ENCODE data around the gene NOTUM.

The NOTUM gene

DNA sequence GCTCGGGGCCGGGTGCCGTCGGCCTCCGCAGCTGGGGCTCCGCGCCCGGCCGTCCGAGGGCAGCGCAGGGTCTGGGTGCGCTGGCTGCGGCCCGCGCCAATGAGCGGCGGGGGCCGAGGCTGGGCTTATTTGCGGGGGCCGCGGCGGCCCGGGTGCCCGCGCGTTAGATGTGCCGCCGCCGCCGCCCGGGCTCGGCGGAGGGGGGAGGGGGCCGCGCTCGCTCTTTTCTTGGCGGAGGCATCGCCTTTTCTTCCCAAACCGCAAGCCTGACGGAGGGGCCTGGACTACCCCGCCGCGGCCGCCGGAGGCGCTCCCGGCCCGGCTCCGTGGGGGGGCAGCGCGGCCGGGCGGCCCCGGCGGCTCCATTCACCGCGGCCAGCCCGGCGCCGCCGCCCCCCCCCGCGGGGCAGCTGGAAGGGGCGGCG is at the start of gene NOTUM:
Gene NOTUM, minus strand, starts transcription at position 101 of the 425 bp plus-strand sequence. CDS start 278 bp downstream, outside the sequence.
- no peak for DNase-seq (ENCODE audit: low spot score)

DNA sequence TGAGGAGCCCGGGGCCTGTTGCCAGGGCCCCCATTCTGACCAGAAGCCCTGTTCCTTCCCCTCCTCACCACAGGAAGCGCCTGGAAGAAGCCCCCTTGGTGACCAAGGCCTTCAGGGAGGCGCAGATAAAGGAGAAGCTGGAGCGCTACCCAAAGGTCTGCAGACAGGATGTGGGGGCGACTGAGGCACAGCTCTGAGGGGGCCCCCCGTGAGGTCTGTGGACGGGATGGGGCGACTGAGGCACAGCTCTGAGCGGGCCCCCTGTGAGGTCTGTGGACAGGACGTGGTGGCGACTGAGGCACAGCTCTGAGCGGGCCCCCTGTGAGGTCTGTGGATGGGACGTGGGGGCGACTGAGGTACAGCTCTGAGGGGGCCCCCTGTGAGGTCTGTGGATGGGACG is 48.4 kb upstream of the NOTUM start:
- DNase-seq (ENCODE audit: low spot score): no peak

DNA sequence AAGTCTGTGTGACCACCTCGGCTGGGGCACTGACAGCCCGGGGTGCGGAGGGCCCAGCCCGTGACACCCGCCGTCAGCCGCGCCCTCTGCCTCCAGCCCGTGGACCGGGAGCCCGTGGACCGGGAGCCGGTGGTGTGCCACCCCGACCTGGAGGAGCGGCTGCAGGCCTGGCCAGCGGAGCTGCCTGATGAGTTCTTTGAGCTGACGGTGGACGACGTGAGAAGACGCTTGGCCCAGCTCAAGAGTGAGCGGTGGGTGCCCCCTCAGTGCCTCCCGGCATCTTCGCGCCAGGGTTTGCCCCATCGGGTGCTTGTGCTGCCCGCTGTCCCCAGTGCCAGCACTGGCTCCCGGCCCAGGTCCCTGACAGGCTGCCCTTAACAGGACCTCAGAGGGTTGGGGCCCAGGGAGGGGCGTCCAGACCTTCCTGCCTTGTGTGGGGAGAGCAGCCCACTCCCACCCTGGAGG is 48.0 kb upstream of the NOTUM start:
- DNase-seq (ENCODE audit: low spot score): no peak

DNA sequence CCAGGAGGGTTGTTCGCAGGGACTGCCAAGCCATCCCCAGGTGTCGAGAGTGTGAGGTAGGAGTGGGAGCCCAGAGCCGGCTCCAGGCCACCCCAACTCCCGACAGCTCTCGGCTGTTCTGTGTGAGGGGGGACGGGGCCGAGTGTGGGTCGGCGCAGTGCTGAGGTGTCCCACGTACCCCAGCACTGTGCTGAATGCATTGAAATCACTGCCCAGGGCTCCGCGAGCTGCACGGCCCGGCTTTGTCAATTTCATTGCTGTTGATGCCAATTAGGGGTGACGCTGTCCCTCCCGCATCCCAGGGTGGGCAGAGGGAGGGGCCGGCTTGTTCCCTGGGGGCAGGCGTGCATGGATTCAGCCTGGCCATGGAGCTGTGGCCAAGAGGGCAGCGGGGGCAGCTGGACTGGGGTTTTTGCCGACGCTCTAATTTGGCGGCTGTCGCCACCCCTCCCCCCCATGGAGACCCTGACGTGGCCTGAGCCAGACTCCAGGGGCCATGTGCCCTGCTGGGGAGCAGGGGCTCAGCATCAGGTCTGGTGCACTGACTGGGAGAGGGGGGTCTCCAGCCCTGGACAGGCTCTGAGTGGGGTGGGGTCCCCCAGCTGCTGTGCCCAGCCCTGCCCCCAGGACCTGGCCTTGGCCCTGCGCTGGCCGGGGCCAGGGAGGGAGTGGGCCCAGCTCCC is 47.4 kb upstream of the NOTUM start:
- no peak for DNase-seq (ENCODE audit: low spot score)

DNA sequence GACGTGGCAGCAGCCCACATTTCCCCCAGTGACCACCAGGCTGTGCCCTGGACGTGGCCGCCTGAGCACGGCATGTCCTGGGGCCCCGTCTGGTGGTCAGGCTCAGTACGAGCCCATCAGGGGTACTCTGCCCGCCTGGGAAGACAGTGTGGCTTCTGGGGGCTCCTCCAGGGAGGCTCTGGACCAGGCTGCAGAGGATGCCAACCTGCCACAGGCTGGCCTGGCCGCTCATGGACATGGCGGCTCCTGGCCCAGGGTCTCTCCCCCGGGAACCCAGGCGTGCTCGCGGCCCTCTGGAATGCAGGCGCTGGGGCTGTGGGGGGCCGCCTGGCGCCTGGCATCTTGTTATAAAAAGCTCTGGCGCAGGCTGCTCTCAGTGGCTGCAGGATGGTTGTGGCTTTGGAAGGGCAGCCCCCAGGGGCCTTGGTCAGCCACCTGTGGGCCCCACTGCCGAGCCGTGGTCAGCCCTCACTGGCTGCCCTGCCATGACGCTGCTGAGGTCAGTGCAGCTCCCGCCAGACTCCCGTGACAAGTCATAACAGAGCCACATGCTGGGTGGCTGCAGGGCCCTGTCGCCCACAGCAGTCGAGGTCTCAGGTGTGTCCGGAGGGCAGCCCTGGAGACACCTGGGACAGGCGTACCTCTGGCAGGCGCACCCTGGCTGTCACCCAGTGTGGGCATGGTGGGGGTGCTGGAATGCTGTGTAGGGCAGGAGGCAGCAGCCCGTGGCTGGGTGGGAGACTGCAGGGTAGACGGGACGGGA is 46.7 kb upstream of the NOTUM start:
- DNase-seq (ENCODE audit: low spot score): no peak

DNA sequence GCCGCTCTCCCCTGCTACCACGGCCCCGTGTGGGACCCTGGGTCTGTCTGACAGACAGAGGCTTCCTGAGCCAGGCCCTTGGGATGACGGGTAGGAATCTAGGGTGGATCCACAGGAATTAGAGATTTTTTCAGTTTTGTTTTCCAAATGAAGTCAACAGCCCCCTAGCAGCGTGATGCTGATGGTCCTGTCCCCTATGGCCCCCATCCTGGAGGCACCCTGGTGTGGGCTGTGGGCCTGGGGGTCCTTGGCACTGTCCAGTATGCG is 46.2 kb upstream of the NOTUM start:
- DNase-seq (ENCODE audit: low spot score): no peak

DNA sequence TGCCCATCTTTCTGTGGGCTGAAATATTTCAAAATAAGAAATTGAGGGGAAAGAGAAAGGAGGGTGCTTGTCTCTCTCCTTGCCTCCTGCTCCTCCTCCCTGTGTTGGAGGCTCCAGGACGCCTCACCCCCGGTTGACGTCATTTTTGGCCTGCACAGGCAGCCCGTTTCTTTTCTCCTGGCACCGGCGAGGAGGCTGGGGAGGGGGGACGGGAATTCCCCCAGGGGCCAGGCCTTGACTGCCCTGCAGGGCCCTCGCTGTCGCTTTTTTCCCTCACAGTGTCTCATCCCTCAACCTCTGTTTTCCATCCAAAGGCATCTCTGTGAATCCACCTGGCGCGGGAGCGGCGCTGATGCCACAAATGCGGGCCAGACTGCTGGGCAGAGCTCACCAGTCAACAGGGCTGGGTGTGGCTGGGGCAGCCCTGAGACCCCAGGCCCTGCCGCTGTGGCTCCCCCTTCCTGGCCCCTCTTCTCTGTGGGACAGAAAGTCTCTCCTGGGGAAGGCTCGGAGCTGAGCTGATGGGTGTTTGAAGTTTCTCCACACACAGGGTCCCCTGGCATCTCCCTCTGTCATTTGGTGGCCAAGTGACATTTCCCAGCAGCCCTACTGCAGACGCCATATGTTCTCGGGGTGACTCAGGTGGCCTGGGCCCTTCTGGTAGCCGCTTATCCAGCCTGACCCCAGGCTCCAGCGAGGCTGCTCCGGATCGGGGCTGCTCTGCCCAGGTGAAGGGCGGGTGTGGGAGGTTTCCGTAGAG is 45.7 kb upstream of the NOTUM start:
- no peak for DNase-seq (ENCODE audit: low spot score)

DNA sequence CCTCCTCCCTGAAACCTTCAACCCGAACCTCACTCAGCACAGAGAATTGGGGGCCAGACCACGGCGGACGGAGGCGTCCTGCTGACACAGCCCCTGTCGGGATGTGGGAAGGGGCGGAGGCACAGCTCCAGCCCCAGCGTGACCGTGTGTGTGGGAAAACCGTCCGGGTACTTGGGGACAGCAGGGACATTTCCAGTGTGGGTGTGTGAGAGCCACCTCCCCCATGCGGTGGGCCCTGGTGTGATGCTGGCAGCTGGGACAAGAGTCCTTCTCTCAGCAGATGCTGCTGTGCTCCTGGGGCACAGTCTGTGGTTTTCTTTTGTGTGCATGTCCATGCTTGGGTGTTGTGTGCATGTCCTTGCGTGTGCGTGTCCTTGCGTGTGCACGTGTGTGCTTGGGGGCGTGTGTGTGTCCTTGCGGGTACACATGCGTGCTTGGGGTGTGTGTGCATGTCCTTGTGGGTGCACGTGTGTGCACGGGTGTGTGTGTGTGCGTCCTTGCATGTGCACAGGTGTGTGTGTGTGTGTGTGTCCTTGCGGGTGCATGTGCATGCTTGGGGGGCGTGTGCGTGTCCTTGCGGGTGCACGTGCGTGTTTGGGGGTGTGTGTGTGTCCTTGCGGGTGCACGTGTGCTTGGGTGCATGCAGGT is 44.8 kb upstream of the NOTUM start:
- no peak for DNase-seq (ENCODE audit: low spot score)

DNA sequence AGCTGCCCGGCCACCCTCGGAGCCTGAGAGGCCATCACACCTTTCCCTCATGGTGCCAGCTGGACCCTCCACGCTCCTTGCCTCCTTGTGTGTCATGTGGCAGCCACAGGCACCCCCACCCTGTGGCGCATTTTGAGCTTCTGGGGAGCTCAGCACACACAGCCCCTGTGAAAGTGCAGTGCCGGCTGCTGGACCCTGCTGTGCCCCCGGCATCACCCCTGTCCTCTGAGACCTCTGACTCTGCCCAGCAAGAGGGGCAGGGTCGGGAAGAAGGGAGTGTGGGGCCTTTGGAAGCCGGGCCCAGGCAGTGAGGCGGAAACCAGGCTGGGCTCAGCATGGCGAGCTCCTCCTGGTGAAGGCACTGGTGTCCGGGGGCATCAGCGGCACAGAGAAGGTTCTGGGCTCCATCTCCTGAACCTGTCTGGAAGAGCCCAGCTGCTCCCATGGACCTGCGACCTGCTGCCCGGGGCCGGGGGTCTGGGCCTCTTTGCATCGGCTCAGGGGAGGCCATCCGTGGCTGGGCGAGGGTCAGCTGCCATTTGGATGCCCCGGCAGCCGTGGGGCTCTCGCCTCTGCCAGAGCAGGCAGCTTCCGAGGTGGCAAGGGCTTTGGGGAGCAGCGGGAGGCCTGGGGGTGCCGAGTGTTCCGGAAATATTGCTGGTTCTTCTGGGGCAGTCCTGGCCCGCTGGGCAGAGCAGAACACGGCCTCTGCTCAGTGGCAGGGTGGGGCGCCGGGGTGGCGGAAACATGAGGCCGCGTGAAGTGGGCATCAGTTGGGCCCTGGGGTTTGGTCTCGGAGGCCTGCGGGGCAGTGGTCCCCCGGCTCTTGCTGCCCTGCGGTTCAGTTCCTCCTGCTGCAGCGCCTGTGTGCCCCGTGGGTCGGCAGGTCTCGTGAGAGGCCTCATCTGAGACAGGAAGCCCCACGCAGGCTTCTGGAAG is 43.8 kb upstream of the NOTUM start:
- DNase-seq (ENCODE audit: low spot score): no peak

DNA sequence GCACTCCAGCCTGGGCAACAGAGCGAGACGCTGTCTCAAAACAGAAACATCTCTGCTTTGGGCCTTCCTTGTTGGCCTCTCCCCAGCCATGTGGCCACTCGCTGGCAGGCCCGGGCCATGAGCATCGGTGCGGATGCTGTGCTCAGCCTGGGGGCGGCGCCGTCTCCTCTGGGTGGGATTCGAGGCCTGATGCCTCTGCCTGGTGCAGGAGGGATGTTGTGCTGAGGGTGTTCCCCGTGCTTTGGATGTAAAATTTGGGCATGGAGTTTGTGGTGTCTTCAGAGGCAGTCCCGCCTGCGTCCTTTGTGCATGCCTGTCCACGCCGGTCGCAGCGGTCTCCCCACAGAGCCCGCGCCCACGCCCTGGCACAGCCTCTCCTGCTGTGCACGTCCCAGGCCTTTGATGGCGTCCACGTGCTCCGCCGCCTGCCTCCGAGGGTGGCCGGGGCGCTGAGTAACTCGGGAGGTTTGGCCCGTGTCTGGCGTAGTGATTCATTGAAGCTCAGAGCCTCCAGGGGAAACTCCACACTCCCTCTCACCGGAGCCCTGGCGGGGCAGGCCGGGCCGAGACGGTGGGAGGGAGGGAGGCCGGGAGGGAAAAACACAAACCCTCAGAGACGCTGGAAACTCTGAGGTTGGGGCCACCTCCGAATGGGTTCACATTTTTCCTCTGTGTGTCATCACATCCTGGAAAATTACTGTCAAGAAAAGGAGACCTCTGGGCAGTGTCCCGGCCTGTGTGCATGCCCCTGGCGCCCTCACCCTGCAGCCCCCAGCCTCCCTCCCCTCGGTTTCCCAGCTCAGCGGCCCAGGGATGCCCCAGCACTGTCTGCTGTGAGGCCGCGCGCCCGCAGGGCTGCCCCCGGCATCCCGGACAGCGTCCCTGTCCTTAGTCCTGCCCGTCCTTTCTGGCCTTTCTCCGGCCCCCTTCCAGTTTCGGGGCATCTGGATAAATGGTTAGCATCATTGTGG is 42.7 kb upstream of the NOTUM start:
- DNase-seq (ENCODE audit: low spot score): no peak

DNA sequence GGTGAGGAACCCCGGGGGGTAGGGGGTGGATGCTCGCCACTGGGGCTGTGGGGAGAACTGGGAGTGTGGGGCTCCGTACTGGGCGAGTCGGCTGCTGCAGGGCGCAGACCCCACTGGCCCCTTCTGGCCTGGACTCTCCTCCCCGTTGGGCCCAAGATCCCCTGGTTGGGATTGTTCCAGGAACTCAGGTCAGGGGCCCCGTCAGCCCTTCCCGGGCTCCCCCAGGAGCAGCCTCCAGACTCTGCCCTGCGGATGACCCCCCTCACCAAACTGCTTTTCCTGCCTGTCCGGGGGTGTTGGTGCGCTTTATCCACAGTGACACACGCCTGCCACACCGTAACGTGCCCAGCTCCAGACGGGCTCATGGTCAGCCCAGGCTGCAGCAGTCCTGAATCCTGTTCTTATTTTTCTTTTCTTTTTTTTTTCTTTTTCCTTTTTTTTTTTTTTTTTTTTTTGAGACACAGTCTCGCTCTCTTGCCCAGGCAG is 40.6 kb upstream of the NOTUM start:
- no peak for DNase-seq (ENCODE audit: low spot score)

DNA sequence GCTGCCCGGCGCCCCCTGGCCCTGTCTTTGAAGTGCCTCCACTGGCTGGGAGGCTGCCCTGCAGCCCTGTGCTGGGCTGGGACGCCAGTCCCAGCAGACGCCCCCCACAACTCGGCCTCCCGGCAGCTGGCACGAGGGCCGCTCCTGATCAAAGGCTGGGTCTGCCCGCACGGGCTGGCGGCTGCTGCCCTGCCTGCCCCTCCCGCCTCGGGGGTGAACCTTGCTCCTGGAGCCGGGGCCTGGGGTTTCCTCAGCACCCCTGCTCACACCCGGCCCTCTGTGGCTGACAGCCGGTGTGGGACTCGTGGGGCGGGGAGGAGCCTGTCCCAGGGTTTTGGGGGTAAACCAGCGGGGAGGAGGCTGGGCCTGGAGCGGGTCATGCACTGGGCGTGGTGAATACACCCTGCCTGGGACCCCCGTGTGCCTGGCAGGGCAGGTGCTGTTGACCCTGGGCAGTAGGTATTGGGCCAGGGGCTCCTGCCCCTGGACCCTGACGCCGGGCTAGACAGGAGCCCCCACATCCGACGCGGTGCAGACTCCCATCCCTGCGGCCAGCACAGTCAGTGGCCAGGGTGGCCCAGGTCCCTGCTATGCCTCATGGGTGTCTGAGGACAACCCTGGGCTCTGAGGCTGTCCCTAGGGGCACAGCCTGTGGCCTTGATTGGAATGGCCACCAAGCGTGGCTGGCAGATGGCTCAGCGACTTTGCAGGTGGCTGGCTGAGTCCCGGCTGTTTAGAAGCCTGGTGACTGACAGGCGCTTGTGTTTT is 40.0 kb upstream of the NOTUM start:
- no peak for DNase-seq (ENCODE audit: low spot score)

DNA sequence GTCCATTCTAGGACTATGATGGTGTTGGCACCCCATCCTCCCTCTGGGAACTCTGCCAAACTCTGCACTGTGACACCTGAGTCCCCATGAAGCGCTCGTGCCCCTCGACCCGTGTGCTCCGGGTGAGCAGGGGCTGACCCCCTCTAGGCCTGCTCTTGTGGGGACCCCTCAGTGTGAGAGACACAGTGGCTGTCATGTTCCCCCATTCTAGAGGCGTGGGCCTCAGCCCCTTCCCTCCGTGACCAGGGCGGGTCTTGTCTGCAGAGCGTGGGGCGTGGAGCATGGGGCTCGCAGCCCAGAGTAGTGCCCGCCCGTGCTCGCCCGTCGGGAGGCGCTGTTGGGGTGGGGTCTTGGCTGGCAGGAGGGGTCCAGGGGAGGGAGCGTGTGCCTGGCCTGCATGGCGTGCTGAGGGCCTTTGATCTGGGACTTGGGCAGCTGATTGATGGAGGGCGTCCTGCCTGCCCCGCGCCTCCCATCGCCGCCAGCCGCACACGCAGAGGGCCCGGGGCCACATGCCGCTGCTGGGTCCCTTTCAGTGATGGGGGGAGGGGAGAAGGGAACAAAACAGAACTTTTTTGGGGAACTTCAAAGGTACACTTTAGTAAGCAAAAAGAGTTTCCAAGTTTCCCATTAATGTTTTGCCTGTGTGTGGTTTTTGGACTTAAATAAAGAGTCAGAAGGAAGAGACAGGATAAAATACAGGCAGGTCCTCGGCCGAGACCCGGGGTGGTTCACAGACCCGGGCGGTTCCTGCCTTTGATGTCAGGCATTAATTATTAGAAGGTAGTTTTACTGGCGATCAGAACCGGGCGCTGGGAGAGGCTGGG is 39.2 kb upstream of the NOTUM start:
- DNase-seq (ENCODE audit: low spot score): no peak

DNA sequence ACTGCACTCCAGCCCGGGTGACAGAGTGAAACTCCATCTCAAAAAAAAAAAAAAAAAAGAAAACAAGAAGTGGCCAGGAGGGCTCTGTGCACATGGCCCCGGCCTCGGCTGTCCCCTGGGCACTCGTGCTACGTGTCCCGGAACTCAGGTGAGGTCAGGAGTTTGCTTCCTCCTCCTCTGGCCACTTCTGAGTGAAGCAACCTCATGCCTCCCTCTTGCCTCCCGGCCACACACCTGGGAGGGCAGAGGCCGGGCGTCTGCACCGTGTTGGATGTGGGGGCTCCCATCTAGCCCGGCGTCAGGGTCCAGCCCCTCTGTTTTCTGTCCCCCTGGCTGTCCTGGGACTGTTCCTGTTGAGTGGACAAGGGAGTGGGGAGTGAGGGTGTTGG is 38.6 kb upstream of the NOTUM start:
- no peak for DNase-seq (ENCODE audit: low spot score)

DNA sequence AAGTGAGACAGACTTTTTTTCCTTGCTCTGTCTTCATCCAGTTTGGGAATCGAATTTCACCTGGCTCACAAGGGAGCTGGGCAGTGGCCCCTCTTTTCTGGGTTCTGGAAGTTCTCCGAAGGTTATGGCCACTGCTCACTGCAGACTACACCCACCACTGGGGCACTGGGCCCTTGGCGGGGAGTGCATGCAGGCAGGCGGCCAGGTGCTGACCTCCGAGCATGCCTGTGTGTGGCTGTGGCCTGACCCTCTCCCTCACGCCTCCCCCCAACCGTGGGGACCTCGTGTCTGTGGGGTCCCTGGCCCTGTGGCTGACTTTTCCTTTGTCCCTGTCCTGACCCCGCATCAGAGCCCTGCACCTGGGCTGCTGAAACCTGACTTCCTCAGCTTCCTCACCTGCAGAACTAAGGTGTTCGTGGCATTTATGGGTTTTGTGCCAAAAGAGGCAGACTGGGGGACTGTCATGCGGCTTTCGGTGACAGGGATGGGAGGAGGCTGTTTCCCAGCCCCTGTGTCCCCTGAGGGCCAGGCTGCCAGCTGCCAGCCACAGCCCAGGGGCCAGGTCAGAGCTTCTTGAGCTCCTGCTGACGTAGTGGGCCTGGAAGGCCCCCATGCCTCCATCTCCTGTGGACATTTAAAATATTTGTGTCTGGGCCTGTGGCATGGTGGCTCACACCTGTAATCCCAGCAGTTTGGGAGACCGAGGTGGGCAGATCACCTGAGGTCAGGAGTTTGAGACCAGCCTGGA is 37.9 kb upstream of the NOTUM start:
- no peak for DNase-seq (ENCODE audit: low spot score)

DNA sequence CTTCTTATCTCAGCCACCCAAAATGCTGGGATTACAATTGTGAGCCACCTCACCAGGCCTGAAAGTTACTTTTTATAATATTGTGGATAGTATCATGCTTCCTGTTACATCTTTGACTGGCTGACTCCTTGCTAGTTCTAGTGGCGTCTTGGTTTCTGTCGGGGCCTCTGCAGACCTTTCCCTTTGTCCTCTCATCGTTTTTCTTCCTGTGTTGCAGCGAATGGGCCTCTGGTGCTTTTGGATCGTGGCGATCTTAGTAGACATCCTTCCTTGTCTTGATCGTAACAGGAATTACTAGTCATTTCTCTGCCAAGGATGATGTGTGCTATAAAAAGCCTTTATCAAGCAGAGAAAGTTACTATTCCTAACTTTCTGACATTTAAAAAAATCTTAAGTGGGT is 37.2 kb upstream of the NOTUM start:
- DNase-seq (ENCODE audit: low spot score): no peak

DNA sequence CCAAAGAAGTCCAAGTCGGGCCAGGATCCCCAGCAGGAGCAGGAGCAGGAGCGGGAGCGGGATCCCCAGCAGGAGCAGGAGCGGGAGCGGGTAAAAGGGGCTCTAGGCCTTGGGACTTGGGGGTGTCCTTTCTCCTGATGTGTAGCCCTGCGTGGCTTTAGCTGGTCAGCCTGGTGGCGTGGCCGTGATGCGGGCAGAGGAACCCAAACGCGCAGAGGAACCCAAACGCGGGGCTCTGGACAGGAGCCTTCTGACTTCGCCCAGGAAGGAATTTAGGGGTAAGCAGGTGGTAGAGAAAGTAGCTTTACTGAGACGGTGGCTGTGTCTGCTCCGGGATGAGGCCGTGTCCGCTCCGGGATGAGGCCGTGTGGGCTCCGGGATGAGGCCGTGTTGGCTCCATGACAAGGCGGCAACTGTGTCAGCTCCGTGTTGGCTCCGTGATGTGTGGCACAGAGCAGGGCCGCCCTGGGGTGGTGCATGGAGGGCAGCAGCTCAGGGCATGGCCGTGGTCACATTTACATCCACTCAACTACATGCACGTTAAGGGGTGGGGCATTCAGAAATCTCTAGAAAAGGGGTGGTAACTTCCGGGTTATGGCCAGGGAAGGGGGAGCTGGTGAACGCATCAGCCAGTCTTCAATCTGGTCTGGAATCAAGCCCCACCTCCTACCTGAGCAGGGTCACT is 35.9 kb upstream of the NOTUM start:
- no peak for DNase-seq (ENCODE audit: low spot score)
